Panc1 (cell line): ENCODE data around the gene MTCH1. TPM values are rescaled to one million over a fixed set of nuclear protein-coding genes. Genes with fewer than 3 reads are reported as not detected.

ENCODE experiments used
- ATAC-seq: fragments of 200-7000 bp; cut with Tn5 transposase; 2 replicates; pipeline ENCODE4 v1.9.1; 2020; ENCODE audit warnings: mild to moderate bottlenecking, moderate library complexity
- BruUV-seq: library from RNA; stranded (reverse); fragments of 400-500 nt; replicated peaks from 2 replicates; lab custom pipeline; 2021; lab: Mats Ljungman, UMichigan
- CTCF ChIA-PET: fragments of 300-600 bp; sonication (Branson Sonifier 250); formaldehyde crosslinking; loops from one replicate; lab custom pipeline; 2022; ENCODE audit warnings: antibody characterized with exemption; lab: Charles Lee
- POLR2A ChIA-PET: fragments of 300-600 bp; sonication (Branson Sonifier 250); formaldehyde crosslinking; loops from one replicate; lab custom pipeline; 2022; ENCODE audit warnings: antibody characterized with exemption; lab: Charles Lee
- DNase-seq: peaks from one replicate; pipeline ENCODE4 v3.0.0-alpha.2; 2010; ENCODE audit warnings: low read depth, low spot score
- H3K27ac ChIP-seq: 2 replicates; pipeline ENCODE4 v1.5.1; 2011; ENCODE audit warnings: mild to moderate bottlenecking, low read length, inconsistent platforms
- H3K27me3 ChIP-seq: fragments of 200-500 bp; sonication (Bioruptor generic); 2 replicates; pipeline ENCODE4 v1.6.0; 2014; ENCODE audit warnings: low read length, inconsistent platforms; ENCODE audit not compliant: control insufficient read depth, insufficient read depth
- H3K36me3 ChIP-seq: fragments of 200-500 bp; sonication (Bioruptor generic); 2 replicates; pipeline ENCODE4 v1.5.1; 2014; ENCODE audit warnings: inconsistent platforms, mild to moderate bottlenecking, low read length, moderate library complexity; ENCODE audit not compliant: control insufficient read depth, insufficient read depth
- H3K4me1 ChIP-seq: 2 replicates; pipeline ENCODE4 v1.5.1; 2011; ENCODE audit warnings: inconsistent platforms, mild to moderate bottlenecking, low read length, moderate library complexity; ENCODE audit not compliant: control insufficient read depth, insufficient read depth
- H3K4me3 ChIP-seq, 2 experiments: 2 replicates each; pipeline ENCODE4 v1.5.1; 2011 to 2012; ENCODE audit warnings: low read depth in 2 of 2, low read length in 2 of 2, mild to moderate bottlenecking in 2 of 2, inconsistent platforms in 1 of 2, moderate library complexity in 1 of 2
- H3K9me3 ChIP-seq: fragments of 200-500 bp; sonication (Bioruptor generic); 2 replicates; pipeline ENCODE4 v1.5.1; 2014; ENCODE audit warnings: low read depth, mild to moderate bottlenecking, inconsistent platforms, low read length, moderate library complexity; ENCODE audit not compliant: control insufficient read depth, insufficient read depth
- POLR2AphosphoS5 ChIP-seq: IDR thresholded peaks from 2 replicates; pipeline ENCODE4 v1.6.1; 2012; ENCODE audit warnings: mild to moderate bottlenecking, low read depth, low read length, moderate library complexity
- SIN3A ChIP-seq: IDR thresholded peaks from 2 replicates; pipeline ENCODE4 v1.6.1; 2012; ENCODE audit warnings: low read depth, mild to moderate bottlenecking, low read length, moderate library complexity, borderline replicate concordance; ENCODE audit not compliant: insufficient read depth
- TCF7L2 ChIP-seq: IDR thresholded peaks from 2 replicates; pipeline ENCODE4 v1.6.1; 2011; ENCODE audit warnings: mild to moderate bottlenecking, low read depth, low read length, inconsistent platforms
- in situ Hi-C: cut with HindIII; loops from 2 replicates; pipeline ENCODE4 v1.10.0; 2016; ENCODE audit warnings: low sequenced_read_pairs, low pct_unique_long_range_greater_than_20kb
- intact Hi-C: fragments of 100-400 bp; cut with micrococcal nuclease; formaldehyde crosslinking; loops from one replicate; pipeline ENCODE4 v1.10.0; 2022; ENCODE audit not compliant: unreplicated experiment
- total RNA-seq: library from RNA; stranded (reverse); gene quantifications from one replicate; pipeline ENCODE4 v1.2.1, GENCODE V29; 2021; ENCODE audit not compliant: unreplicated experiment
- TF ChIP-seq, protein P1 (sequence below): fragments of 450-650 bp; IDR thresholded peaks from 2 replicates; pipeline ENCODE4 v1.5.1; 2017; ENCODE audit warnings: mild to moderate bottlenecking
- TF ChIP-seq, protein P2 (sequence below), 2 experiments: IDR thresholded peaks; 2 replicates each; pipeline ENCODE4 v1.6.1; 2011 to 2012; ENCODE audit warnings: low read depth in 2 of 2, control low read depth in 1 of 2, low read length in 1 of 2, mild to moderate bottlenecking in 1 of 2, moderate library complexity in 1 of 2; ENCODE audit not compliant: insufficient read depth in 1 of 2

The MTCH1 gene
- total RNA-seq, 1 experiment from 2014 or later, result 223 TPM

DNA sequence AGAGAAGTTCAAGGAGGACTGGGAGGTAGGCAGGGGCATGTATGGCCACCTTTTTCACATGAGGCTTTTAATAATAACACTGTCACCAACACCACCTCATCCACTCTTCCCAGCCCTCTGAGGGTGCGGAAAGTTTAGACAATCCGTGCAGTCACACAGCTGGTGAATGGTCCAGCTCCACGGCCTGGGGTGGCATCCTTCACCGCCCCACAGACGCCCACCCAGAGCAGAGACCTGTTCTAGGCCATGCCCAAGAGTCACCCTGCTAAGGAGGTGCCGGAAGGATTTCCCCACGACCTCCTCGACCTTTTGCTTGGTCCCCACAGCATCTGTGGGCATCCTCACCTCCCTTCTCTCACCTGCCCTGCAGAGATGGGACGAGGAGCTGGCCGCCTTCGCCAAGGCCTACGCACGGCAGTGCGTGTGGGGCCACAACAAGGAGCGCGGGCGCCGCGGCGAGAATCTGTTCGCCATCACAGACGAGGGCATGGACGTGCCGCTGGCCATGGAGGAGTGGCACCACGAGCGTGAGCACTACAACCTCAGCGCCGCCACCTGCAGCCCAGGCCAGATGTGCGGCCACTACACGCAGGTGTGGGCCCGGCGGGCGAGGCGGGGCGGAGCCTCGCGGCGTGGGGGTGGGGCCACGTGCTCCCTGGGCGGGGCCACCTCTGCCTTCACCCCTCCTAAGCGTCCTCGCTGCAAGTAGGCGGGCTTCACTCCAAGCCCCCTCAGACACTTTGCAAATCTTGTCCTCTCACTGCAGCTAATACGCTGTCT is 27.0 kb downstream of the MTCH1 start:
- H3K36me3 ChIP-seq, result no peaks in the 10 kb centered on the region
- TF ChIP-seq, protein P1, sequence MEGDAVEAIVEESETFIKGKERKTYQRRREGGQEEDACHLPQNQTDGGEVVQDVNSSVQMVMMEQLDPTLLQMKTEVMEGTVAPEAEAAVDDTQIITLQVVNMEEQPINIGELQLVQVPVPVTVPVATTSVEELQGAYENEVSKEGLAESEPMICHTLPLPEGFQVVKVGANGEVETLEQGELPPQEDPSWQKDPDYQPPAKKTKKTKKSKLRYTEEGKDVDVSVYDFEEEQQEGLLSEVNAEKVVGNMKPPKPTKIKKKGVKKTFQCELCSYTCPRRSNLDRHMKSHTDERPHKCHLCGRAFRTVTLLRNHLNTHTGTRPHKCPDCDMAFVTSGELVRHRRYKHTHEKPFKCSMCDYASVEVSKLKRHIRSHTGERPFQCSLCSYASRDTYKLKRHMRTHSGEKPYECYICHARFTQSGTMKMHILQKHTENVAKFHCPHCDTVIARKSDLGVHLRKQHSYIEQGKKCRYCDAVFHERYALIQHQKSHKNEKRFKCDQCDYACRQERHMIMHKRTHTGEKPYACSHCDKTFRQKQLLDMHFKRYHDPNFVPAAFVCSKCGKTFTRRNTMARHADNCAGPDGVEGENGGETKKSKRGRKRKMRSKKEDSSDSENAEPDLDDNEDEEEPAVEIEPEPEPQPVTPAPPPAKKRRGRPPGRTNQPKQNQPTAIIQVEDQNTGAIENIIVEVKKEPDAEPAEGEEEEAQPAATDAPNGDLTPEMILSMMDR, result no peak
- no peak for TF ChIP-seq SIN3A
- TF ChIP-seq, protein P2, sequence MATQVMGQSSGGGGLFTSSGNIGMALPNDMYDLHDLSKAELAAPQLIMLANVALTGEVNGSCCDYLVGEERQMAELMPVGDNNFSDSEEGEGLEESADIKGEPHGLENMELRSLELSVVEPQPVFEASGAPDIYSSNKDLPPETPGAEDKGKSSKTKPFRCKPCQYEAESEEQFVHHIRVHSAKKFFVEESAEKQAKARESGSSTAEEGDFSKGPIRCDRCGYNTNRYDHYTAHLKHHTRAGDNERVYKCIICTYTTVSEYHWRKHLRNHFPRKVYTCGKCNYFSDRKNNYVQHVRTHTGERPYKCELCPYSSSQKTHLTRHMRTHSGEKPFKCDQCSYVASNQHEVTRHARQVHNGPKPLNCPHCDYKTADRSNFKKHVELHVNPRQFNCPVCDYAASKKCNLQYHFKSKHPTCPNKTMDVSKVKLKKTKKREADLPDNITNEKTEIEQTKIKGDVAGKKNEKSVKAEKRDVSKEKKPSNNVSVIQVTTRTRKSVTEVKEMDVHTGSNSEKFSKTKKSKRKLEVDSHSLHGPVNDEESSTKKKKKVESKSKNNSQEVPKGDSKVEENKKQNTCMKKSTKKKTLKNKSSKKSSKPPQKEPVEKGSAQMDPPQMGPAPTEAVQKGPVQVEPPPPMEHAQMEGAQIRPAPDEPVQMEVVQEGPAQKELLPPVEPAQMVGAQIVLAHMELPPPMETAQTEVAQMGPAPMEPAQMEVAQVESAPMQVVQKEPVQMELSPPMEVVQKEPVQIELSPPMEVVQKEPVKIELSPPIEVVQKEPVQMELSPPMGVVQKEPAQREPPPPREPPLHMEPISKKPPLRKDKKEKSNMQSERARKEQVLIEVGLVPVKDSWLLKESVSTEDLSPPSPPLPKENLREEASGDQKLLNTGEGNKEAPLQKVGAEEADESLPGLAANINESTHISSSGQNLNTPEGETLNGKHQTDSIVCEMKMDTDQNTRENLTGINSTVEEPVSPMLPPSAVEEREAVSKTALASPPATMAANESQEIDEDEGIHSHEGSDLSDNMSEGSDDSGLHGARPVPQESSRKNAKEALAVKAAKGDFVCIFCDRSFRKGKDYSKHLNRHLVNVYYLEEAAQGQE (IDR thresholded peaks at IDR 0.05; ENCODE audit: insufficient read depth in 1 of 2, low read depth in 2 of 2, low read length in 1 of 2), result no peak
- no peak for TF ChIP-seq TCF7L2
- TF ChIP-seq POLR2AphosphoS5, result no peak
- no peaks in the 10 kb centered on the region for H3K9me3 ChIP-seq
- in situ Hi-C loops (no loop called here), intact Hi-C loops (no loop called here)
- H3K4me1 ChIP-seq, result peaks cover 8% of the 10 kb centered on the region; the same call in 1 of the 2 replicates
- no peaks in the 10 kb centered on the region for H3K27me3 ChIP-seq
- no peak overlapping the region for H3K27ac ChIP-seq
- H3K4me3 ChIP-seq, result no peak overlapping the region
- ChIA-PET POLR2A (interaction anchor here (0.6 kb wide), 1 partner anchor 200 kb away, joined by 9 read pairs; no protein-coding TSS in a partner anchor), CTCF (no interaction called here)
- no TSS peak for BruUV-seq
- DNase-seq (no peak), ATAC-seq (no peak)

GRCh38 chr6:36957773-36958271 is 28.2 kb downstream of the MTCH1 start:
- intact Hi-C loops (no loop called here), in situ Hi-C loops (no loop called here)
- ChIA-PET CTCF (no interaction called here), POLR2A (no interaction called here)
- no peaks in the 10 kb centered on the region for H3K9me3 ChIP-seq
- no peaks in the 10 kb centered on the region for H3K36me3 ChIP-seq
- H3K4me1 ChIP-seq, result peaks cover 8% of the 10 kb centered on the region; the same call in 1 of the 2 replicates
- no peak overlapping the region for H3K27ac ChIP-seq
- ATAC-seq (no peak), DNase-seq (no peak)
- TF ChIP-seq, protein P1, result no peak
- TF ChIP-seq SIN3A, result no peak
- no peak for TF ChIP-seq TCF7L2
- TF ChIP-seq, protein P2 (IDR thresholded peaks at IDR 0.05; ENCODE audit: insufficient read depth in 1 of 2, low read depth in 2 of 2, low read length in 1 of 2), result no peak
- TF ChIP-seq POLR2AphosphoS5, result no peak
- BruUV-seq, result no TSS peak
- no peak overlapping the region for H3K4me3 ChIP-seq
- H3K27me3 ChIP-seq, result no peaks in the 10 kb centered on the region
